Middle frontal gyrus (tissue), 1 donor: Measurements from ENCODE around the gene RIMS1.
"Not testable (repeated sequence)": the region's sequence is repeated elsewhere in the genome, so short reads cannot be mapped to it uniquely, and the experiment has no call there.

Experiments
- DNase-seq: peaks from one replicate; pipeline ENCODE4 v3.0.0-alpha.2; 2015; ENCODE audit warnings: low spot score; ENCODE audit errors: extremely low spot score

RIMS1 gene

GRCh38 chr6:71967436-71967835, 81.1 kb downstream of the RIMS1 start:
- DNase-seq: no peak

- DNase-seq: no peak
Measured at GRCh38 chr6:71977884-71978283, 91.5 kb downstream of the RIMS1 start.

DNA sequence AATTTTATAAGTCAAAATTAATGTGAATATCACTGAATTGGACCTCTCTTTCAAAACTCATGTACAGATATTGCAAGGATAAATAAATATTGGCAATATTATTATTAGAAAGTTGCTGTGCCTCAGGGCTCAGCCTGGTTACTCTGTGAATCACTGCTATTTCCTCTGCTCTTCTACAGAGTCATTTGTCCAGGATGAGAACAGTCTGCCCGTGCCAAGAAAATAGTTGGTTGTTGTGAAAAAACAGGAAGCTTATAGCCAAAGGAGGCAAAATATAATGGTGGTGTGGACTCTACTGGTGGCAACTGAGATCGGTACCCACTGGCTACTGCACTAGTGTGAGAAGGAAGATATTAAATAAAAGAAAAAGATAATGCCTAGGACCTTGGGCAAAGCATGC, 93.6 kb downstream of the RIMS1 start:
- no peak for DNase-seq

DNA sequence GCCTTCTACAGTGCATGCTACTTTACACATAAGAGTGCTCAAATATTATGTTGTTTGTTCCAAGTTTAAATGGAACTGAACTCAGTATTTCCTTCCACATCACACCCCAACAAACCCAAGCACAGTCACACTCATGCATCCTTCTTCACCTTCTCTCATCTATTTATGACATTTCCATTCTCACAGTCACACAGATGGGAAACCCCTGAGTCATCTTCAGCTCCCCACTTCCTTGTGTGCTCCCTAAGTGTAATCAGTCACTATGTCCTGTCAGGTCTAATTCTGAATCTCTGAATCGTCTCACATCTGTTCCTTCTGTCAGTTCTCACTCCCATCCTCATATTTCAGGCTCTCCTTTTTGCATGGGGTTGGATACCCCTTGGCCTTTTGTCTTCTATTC, 96.0 kb downstream of the RIMS1 start:
- no peak for DNase-seq

GRCh38 chr6:71983131-71983530, 96.8 kb downstream of the RIMS1 start:
- DNase-seq: no peak

- no peak for DNase-seq
Measured at GRCh38 chr6:71994705-71995271, 108.4 kb downstream of the RIMS1 start.

- no peak for DNase-seq
Measured at GRCh38 chr6:71997341-71997740, 111.0 kb downstream of the RIMS1 start.

- no peak for DNase-seq
Measured at GRCh38 chr6:72002415-72002814, 116.1 kb downstream of the RIMS1 start.

DNA sequence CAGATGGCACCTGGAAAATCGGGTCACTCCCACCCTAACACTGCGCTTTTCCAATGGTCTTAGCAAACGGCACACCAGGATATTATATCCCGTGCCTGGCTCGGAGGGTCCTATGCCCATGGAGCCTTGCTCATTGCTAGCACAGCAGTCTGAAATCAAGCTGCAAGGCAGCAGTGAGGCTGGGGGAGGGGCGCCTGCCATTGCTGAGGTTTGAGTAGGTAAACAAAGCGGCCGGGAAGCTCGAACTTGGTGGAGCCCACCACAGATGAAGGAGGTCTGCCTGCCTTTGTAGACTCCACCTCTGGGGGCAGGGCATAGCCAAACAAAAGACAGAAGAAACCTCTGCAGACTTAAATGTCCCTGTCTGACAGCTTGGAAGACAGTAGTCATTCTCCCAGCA, 120.2 kb downstream of the RIMS1 start:
- DNase-seq: not testable (repeated sequence)

DNA sequence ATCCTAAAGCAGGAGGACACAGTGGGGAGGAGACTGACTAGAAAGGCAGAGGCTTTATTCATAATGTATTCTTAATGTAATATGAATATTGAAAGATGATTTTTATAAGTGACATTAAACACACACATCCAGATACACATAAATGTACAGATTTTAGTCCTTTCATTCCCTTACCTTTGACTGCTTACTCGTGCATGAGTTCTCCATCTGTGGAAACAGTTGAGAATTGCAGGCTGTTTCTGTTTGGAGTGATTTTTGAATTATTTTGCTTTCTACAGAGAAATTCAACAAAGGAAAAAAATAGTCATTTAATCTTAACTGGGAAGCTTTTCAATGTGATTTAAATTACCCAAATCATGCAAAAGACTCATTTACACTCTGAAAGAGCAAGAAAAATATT, 136.5 kb downstream of the RIMS1 start:
- no peak for DNase-seq

GRCh38 chr6:72031471-72031870, 145.1 kb downstream of the RIMS1 start:
- DNase-seq: no peak

- DNase-seq: no peak
Measured at GRCh38 chr6:72032086-72032485, 145.7 kb downstream of the RIMS1 start.

GRCh38 chr6:72035486-72035885, 149.1 kb downstream of the RIMS1 start:
- no peak for DNase-seq

- DNase-seq: no peak
Measured at GRCh38 chr6:72035966-72036365, 149.6 kb downstream of the RIMS1 start.

DNA sequence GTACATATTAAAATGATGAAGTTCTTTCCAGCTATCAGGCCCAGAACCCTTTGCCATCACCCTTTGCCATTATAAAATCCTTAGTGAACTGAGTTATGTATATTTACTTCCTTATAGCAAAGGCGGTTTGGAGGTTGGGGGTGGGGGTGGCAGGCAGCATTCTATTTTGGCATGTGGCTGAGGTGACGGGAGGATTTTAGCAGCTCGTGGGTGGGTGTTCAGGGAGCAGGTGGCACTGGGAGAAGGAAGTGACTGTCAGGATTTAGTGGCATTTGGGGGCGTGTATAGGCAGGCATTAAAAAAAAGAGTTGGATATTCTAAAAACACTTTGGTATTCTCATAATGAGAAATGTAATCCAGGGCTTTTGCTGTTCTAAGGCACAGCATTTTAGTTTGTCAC, 150.7 kb downstream of the RIMS1 start:
- no peak for DNase-seq

- no peak for DNase-seq
Measured at GRCh38 chr6:72040111-72040510, 153.8 kb downstream of the RIMS1 start.

- DNase-seq: no peak
Measured at GRCh38 chr6:72042088-72042487, 155.7 kb downstream of the RIMS1 start.

DNA sequence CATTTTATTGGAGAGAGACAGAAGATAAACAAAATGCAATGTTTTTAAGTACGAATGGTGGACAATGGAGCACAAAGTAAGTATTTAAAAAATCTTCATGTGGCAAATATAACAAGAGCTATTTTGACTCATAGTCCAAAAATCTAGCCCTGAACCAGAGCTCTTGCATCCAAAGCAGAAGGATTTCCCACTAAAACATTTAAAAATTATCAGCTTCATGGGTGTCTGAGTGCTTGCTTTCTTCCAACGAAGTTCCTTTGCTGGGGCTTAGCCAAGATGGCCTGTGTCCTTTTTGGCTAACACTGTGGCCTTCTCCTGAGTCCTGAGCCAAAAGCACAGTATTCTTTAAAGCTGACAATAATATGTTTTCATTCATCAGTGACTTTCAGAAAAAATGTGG, 161.7 kb downstream of the RIMS1 start:
- DNase-seq: no peak

DNA sequence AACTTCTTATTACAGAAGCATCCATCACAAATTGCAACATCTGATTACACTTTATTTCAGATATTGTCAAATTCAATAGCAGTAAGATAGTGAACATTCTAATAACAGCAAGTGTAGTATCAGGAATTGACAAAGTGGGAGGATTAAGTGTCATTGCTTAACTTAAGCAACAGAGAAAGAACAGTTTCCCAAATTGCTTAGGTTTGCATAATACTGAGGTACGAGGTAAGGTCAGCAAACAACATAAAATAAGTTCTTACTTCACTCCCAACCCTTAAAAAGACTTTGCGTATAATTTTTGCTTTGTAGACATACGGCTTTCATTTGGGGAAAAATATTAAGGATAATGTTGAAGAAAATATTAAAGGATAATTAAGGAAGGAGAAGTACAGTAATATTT, 163.0 kb downstream of the RIMS1 start:
- no peak for DNase-seq

DNA sequence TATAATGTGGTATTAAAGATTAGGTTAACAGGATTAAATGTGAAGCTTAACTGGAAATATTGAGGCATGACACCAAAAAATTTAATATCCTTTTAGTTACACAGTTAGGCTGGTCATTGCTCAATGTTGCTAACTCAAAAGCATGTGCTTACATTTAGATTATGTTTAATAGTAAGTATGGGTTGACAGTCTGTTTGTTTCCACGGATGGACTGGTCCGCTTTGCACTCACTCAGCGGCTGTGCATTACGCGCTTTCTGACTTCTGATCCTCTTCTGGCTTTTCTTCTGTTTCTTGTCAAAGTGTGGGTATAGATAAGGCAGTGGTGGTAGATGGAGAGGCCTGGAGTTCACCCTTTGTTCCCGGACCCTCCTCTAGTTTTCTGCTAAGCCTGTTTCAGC, 174.9 kb downstream of the RIMS1 start:
- DNase-seq: no peak

DNA sequence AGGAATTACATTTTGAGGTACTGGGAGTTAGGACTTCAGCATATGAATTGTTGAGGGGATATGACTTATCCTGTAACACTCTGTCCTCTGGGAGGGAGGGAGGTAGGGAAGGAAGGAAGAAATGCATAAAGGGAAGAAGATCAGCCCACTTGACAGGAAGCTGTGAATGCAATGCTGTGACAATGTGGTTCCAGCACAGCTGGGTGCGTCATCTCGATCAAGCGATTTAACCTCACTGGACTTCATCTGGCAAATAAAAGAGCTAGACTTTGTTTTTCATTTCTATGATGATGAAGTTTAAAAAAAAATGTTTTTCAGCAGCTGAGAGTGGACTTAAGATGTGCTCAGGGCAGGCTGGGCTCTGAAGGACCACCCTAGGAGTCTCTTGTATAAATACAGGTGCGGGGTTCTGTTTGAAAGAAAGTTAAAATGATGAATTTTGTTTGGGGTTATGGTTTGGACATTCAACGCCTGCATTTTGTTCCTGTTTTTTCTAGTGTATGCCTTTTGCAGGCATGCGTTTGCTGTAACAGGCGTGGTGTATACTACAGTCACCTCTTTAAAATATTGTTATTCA, 178.1 kb downstream of the RIMS1 start:
- DNase-seq: no peak

GRCh38 chr6:72078096-72078495, 191.7 kb downstream of the RIMS1 start:
- DNase-seq: no peak

DNA sequence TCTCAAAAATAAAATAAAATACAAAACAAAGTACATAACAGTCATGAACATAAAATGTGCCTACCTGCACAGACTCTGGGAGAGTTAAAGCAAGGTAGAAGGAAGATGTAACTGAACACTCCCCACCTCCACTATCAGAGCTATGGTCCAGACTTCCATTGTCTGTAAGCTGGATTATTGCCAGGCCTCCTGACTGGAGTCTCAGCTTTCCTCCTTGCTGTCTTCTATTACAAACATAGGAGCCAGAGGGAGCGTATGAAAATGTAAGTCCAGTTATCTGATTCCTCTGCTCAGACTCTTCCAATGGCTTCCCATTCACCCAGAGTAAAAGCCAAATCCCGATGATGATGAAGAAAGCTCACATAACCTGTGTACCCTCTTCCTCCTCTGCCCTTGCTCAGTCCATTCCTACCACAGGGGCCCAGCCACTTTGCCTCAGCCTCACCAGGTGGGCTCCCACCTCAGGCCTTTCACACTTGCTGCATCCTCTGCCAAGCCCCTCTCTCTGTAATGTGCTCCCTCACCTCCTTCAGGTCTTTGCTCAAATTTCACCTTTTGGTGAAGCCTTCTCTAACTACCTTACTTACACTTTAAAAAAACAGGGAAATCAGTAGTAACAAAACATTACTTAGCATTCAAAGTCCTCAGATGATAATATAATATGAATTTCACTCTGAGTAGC, 194.1 kb downstream of the RIMS1 start:
- no peak for DNase-seq
